ENCODE results near the gene EMID1.

GRCh38 chr22:29256606-29257325 is 51.1 kb downstream of the EMID1 start:
- no peak for TF ChIP-seq CTCF (conservative IDR thresholded peaks at IDR 0.05; ENCODE audit: low read length)
- TF ChIP-seq EZH2phosphoT487 (IDR thresholded peaks at IDR 0.05; ENCODE audit: borderline replicate concordance, low read depth, low read length): no peak
